Inflammatory macrophage treated with lipopolysaccharide for 1 hour (primary cell): ENCODE measurements around the gene SAMD9.
"Not testable (repeated sequence)": the region's sequence is repeated elsewhere in the genome, so short reads cannot be mapped to it uniquely, and the experiment has no call there.

Experiments
- DNase-seq, 2 donors: peaks; one replicate each; pipeline ENCODE4 v3.0.0-alpha.2; 2020 to 2022

The SAMD9 gene

GRCh38 chr7:93117852-93118530 lies at the start of gene SAMD9:
Gene SAMD9 (minus strand): TSS chr7:93117979. CDS start chr7:93106097, 11,882 bp downstream.
- DNase-seq = peak; percentile 91

- DNase-seq = peak in 1 of 2 donors; percentile 25
These were observed 47.7 kb upstream of the SAMD9 start for GRCh38 chr7:93165447-93165846.

GRCh38 chr7:93164766-93165165 lies 47.0 kb upstream of the SAMD9 start:
- DNase-seq = no peak

- no peak for DNase-seq
These were observed 43.5 kb upstream of the SAMD9 start for GRCh38 chr7:93161181-93161762.

GRCh38 chr7:93160410-93160809 lies 42.6 kb upstream of the SAMD9 start:
- no peak for DNase-seq

GRCh38 chr7:93159490-93159889 lies 41.7 kb upstream of the SAMD9 start:
- DNase-seq = no peak

GRCh38 chr7:93156884-93157283 lies 39.1 kb upstream of the SAMD9 start:
- DNase-seq = no peak

GRCh38 chr7:93150200-93150835 lies 32.5 kb upstream of the SAMD9 start:
- peak; percentile 33 to 41 for DNase-seq

- DNase-seq = no peak
These were observed 30.9 kb upstream of the SAMD9 start for GRCh38 chr7:93148727-93149126.

- peak; percentile 70 to 71 for DNase-seq
These were observed 30.4 kb upstream of the SAMD9 start, which contains the start of gene SAMD9L for GRCh38 chr7:93148144-93148543. Gene SAMD9L (minus strand): TSS chr7:93148385. CDS start chr7:93135971, 12,414 bp downstream.

GRCh38 chr7:93147363-93147762 lies 29.6 kb upstream of the SAMD9 start:
- peak; percentile 58 to 62 for DNase-seq

- DNase-seq = peak; percentile 24 to 33
These were observed 28.8 kb upstream of the SAMD9 start for GRCh38 chr7:93146472-93147141.

GRCh38 chr7:93146036-93146435 lies 28.3 kb upstream of the SAMD9 start:
- DNase-seq = no peak

GRCh38 chr7:93145354-93145753 lies 27.6 kb upstream of the SAMD9 start:
- DNase-seq = peak; percentile 68 to 70

- no peak for DNase-seq
These were observed 24.3 kb upstream of the SAMD9 start for GRCh38 chr7:93142127-93142526.

- DNase-seq = no peak
These were observed 22.9 kb upstream of the SAMD9 start for GRCh38 chr7:93140582-93141191.

- DNase-seq = no peak
These were observed 20.8 kb upstream of the SAMD9 start for GRCh38 chr7:93138576-93138975.

- no peak for DNase-seq
These were observed 15.2 kb upstream of the SAMD9 start for GRCh38 chr7:93133005-93133404.

GRCh38 chr7:93132216-93132615 lies 14.4 kb upstream of the SAMD9 start:
- DNase-seq = no peak

- not testable (repeated sequence) for DNase-seq
These were observed 9.2 kb upstream of the SAMD9 start for GRCh38 chr7:93126954-93127353.

GRCh38 chr7:93123532-93123931 lies 5.8 kb upstream of the SAMD9 start:
- not testable (repeated sequence) for DNase-seq

GRCh38 chr7:93120592-93121549 lies 3.1 kb upstream of the SAMD9 start:
- peak in 1 of 2 donors; percentile 49 for DNase-seq
